Dermis microvascular lymphatic vessel endothelial cell (primary cell): Measurements from ENCODE around the gene FBXO17. TPM values are rescaled to one million over a fixed set of nuclear protein-coding genes. Genes with fewer than 3 reads are reported as not detected.

Experiments used
- DNase-seq, 2 donors: peaks; one replicate each; pipeline versions ENCODE4 v3.0.0 to v3.0.0-alpha.2; 2010; ENCODE audit warnings: low read depth in 2 of 2
- total RNA-seq: library from RNA; depleted of rRNA; stranded (reverse); fragments of >200 nt; gene quantifications from 2 replicates; pipeline ENCODE4 v1.2.1, GENCODE V29; 2014

FBXO17 gene
- total RNA-seq, 1 donor from 2014 or later, result 13.6 TPM

DNA sequence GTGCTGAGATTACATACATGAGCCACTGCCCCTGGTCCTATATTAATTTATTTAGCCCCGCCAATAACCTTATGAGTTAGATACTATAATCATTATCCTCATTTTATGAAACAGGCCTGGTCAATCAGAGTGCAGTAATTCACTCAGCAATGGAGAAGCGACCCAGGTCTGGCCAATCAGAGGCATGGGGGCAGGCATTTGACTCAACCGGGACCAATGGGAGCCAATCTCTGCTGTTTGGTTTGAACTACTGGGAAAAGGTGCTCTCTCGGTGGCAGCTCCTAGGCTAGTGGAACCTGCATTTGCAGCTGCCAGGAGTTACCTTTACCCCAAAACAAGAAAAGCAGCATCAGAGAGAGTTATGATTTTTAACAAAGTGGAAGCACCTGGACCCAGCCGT lies 82.7 kb downstream of the FBXO17 start:
- peak; percentile 20 to 36 for DNase-seq

- no peak for DNase-seq
Observed at GRCh38 chr19:38891771-38892170, 83.8 kb downstream of the FBXO17 start.

Other genes with a start within 250 kb of the FBXO17 start
- gene CAPN12, start 231.3 kb downstream of the FBXO17 start, total RNA-seq, result 0.13 TPM in 1 of 2 replicates, not detected in the other
- gene LGALS7, start 202.2 kb downstream of the FBXO17 start, total RNA-seq, result not detected in 2 replicates
- gene LGALS7B, start 186.5 kb downstream of the FBXO17 start, total RNA-seq, result 0.39 TPM in 1 of 2 replicates, not detected in the other
- not detected in 2 replicates for gene LGALS4, start 162.8 kb downstream of the FBXO17 start, total RNA-seq
- 50.5 and 59.9 TPM in 2 replicates for gene ECH1, start 143.9 kb downstream of the FBXO17 start, total RNA-seq
- 263 and 288 TPM in 2 replicates for gene HNRNPL, start 125.8 kb downstream of the FBXO17 start, total RNA-seq
- gene RINL, start 97.5 kb downstream of the FBXO17 start, total RNA-seq, result 8.1 and 10.1 TPM in 2 replicates
- 62.3 and 105 TPM in 2 replicates for gene SIRT2, start 76.1 kb downstream of the FBXO17 start, total RNA-seq
- 8.0 and 15.3 TPM in 2 replicates for gene NFKBIB, start 75.8 kb downstream of the FBXO17 start, total RNA-seq
- 0.13 TPM in 1 of 2 replicates, not detected in the other for gene CCER2, start 63.6 kb downstream of the FBXO17 start, total RNA-seq
- gene SARS2, start 45.0 kb downstream of the FBXO17 start, total RNA-seq, result 17.2 and 18.3 TPM in 2 replicates
- gene MRPS12, start 44.8 kb downstream of the FBXO17 start, total RNA-seq, result 46.6 and 50.1 TPM in 2 replicates
- gene FBXO27, start 56.8 kb upstream of the FBXO17 start, total RNA-seq, result 0.77 and 1.0 TPM in 2 replicates
- gene ACP7, start 108.6 kb upstream of the FBXO17 start, total RNA-seq, result not detected in 2 replicates
- gene PAK4, start 150.0 kb upstream of the FBXO17 start, total RNA-seq, result 4.2 and 6.1 TPM in 2 replicates
- not detected in 2 replicates for gene NCCRP1, start 221.2 kb upstream of the FBXO17 start, total RNA-seq
- not detected in 2 replicates for gene SYCN, start 228.5 kb upstream of the FBXO17 start, total RNA-seq